Parathyroid adenoma (tissue), 2 donors: ENCODE results near the gene ZNF248.

Experiments used
- H2AFZ ChIP-seq: fragments of 300-600 bp; sonication (generic); one replicate; pipeline ENCODE4 v1.7.0; 2017; ENCODE audit warnings: antibody characterized with exemption, mild to moderate bottlenecking
- H3K27ac ChIP-seq: fragments of 300-600 bp; sonication (generic); one replicate; pipeline ENCODE4 v1.7.0; 2017
- H3K27me3 ChIP-seq: fragments of 300-600 bp; sonication (generic); one replicate; pipeline ENCODE4 v1.7.0; 2017; ENCODE audit warnings: low read length; ENCODE audit not compliant: control insufficient read depth, insufficient read depth
- H3K36me3 ChIP-seq: fragments of 300-600 bp; sonication (generic); one replicate; pipeline ENCODE4 v1.7.0; 2017; ENCODE audit warnings: low read length; ENCODE audit not compliant: control insufficient read depth, insufficient read depth
- H3K4me1 ChIP-seq: fragments of 300-600 bp; sonication (generic); one replicate; pipeline ENCODE4 v1.7.0; 2017; ENCODE audit warnings: control low read depth
- H3K4me2 ChIP-seq: fragments of 300-600 bp; sonication (generic); one replicate; pipeline ENCODE4 v1.7.0; 2017; ENCODE audit warnings: low read length
- H3K4me3 ChIP-seq: fragments of 300-600 bp; sonication (generic); one replicate; pipeline ENCODE4 v1.7.0; 2017; ENCODE audit warnings: low read depth, low read length
- H3K79me2 ChIP-seq: fragments of 300-600 bp; sonication (generic); one replicate; pipeline ENCODE4 v1.7.0; 2017; ENCODE audit warnings: control low read depth
- H3K9ac ChIP-seq: fragments of 300-600 bp; sonication (generic); one replicate; pipeline ENCODE4 v1.7.0; 2017; ENCODE audit warnings: mild to moderate bottlenecking
- H3K9me3 ChIP-seq: fragments of 300-600 bp; sonication (generic); one replicate; pipeline ENCODE4 v1.7.0; 2017; ENCODE audit warnings: low read length; ENCODE audit not compliant: control insufficient read depth
- TF ChIP-seq, protein P1 (sequence below): fragments of 300-600 bp; sonication (generic); IDR thresholded peaks from one replicate; pipeline ENCODE4 v1.7.0; 2017; ENCODE audit warnings: antibody characterized with exemption, mild to moderate bottlenecking
- donor health status: primary hyperparathyroidism.

Gene ZNF248

GRCh38 chr10:37784678-37785077 is 72.7 kb downstream of the ZNF248 start:
- Histone ChIP-seq H3K27me3 (no peaks in the 10 kb centered on the region), H3K4me3 (no peak overlapping the region), H3K4me1 (no peaks in the 10 kb centered on the region), H3K9me3 (peaks cover 10% of the 10 kb centered on the region), H2AFZ (no peak overlapping the region), H3K36me3 (no peaks in the 10 kb centered on the region), H3K27ac (no peak overlapping the region), H3K4me2 (no peak overlapping the region), H3K79me2 (no peaks in the 10 kb centered on the region), H3K9ac (no peak overlapping the region)
- TF ChIP-seq, protein P1, sequence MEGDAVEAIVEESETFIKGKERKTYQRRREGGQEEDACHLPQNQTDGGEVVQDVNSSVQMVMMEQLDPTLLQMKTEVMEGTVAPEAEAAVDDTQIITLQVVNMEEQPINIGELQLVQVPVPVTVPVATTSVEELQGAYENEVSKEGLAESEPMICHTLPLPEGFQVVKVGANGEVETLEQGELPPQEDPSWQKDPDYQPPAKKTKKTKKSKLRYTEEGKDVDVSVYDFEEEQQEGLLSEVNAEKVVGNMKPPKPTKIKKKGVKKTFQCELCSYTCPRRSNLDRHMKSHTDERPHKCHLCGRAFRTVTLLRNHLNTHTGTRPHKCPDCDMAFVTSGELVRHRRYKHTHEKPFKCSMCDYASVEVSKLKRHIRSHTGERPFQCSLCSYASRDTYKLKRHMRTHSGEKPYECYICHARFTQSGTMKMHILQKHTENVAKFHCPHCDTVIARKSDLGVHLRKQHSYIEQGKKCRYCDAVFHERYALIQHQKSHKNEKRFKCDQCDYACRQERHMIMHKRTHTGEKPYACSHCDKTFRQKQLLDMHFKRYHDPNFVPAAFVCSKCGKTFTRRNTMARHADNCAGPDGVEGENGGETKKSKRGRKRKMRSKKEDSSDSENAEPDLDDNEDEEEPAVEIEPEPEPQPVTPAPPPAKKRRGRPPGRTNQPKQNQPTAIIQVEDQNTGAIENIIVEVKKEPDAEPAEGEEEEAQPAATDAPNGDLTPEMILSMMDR = no peak

- Histone ChIP-seq H3K9me3 (peaks cover 10% of the 10 kb centered on the region), H3K27me3 (no peaks in the 10 kb centered on the region), H3K36me3 (no peaks in the 10 kb centered on the region), H3K4me3 (no peak overlapping the region), H3K9ac (no peak overlapping the region), H2AFZ (no peak overlapping the region), H3K4me1 (no peaks in the 10 kb centered on the region), H3K4me2 (no peak overlapping the region), H3K27ac (no peak overlapping the region), H3K79me2 (no peaks in the 10 kb centered on the region)
- TF ChIP-seq, protein P1 = no peak
Measured at GRCh38 chr10:37780536-37780935, 76.9 kb downstream of the ZNF248 start.

- TF ChIP-seq, protein P1 = no peak
- Histone ChIP-seq H3K27me3 (no peaks in the 10 kb centered on the region), H3K9me3 (peaks cover 7% of the 10 kb centered on the region), H3K4me1 (no peaks in the 10 kb centered on the region), H3K36me3 (no peaks in the 10 kb centered on the region), H3K9ac (no peak overlapping the region), H3K27ac (no peak overlapping the region), H2AFZ (no peak overlapping the region), H3K4me3 (no peak overlapping the region), H3K79me2 (no peaks in the 10 kb centered on the region), H3K4me2 (no peak overlapping the region)
Measured at GRCh38 chr10:37777056-37777455, 80.4 kb downstream of the ZNF248 start.

- Histone ChIP-seq H3K27me3 (no peaks in the 10 kb centered on the region), H2AFZ (no peak overlapping the region), H3K4me1 (no peaks in the 10 kb centered on the region), H3K9me3 (no peaks in the 10 kb centered on the region), H3K27ac (no peak overlapping the region), H3K36me3 (no peaks in the 10 kb centered on the region), H3K9ac (no peak overlapping the region), H3K79me2 (no peaks in the 10 kb centered on the region), H3K4me3 (no peak overlapping the region), H3K4me2 (no peak overlapping the region)
- TF ChIP-seq, protein P1 = no peak
Measured at GRCh38 chr10:37775612-37776011, 81.8 kb downstream of the ZNF248 start.

DNA sequence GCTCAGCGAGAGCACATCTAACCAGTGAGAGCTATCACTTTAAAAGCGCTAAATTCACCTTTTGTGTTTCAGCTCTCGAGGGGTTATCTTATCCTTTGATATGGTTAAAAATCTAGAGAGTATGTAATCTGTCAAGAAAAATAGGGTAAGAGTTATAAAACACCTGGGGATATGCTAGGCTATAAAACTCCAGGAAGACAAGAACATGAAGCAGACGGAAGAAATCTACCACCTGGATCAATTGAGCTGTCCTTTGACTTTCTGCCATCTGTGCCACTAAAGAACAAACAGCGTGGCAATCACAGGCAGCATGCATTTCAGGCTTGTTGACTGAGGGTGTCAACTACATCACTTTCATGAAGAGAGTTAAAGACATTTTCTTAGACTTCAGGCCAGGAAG is 83.1 kb downstream of the ZNF248 start:
- no peaks in the 10 kb centered on the region for H3K27me3 ChIP-seq
- no peaks in the 10 kb centered on the region for H3K9me3 ChIP-seq
- H3K36me3 ChIP-seq = no peaks in the 10 kb centered on the region
- H2AFZ ChIP-seq = no peak overlapping the region
- H3K79me2 ChIP-seq = no peaks in the 10 kb centered on the region
- TF ChIP-seq, protein P1 = no peak
- H3K4me1 ChIP-seq = no peaks in the 10 kb centered on the region
- H3K4me3 ChIP-seq = no peak overlapping the region
- H3K27ac ChIP-seq = no peak overlapping the region
- H3K4me2 ChIP-seq = no peak overlapping the region
- no peak overlapping the region for H3K9ac ChIP-seq
